ENCODE results near the gene TAS2R60.

DNA sequence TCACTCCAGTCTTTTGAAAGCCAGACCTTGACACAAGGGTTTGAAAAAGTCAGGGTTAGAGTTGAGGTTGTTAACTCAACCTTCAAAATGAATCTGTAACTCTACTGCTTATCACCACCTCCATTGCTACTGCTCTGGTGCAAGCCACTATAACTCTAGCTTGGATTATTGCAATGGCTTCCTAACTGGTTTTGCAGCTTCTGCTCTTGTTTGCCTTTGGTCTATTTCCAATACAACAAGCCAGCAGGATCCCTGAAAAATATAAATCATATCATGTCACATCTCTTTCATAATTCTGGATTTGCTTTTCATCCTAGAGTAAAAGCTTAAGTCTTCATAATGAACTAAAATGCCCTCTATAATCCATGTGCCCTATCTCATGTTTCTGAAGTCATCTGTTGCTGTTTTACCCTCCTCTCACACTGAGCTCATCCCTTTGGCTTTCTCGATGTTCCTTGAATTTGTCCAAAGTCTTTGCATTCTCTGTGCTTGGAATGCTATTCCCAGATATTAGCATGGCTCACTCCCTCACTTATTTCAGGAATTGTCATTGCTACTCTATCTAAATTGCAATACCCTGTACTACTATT is 10.9 kb downstream of the TAS2R60 start:
- TF ChIP-seq, protein P1, sequence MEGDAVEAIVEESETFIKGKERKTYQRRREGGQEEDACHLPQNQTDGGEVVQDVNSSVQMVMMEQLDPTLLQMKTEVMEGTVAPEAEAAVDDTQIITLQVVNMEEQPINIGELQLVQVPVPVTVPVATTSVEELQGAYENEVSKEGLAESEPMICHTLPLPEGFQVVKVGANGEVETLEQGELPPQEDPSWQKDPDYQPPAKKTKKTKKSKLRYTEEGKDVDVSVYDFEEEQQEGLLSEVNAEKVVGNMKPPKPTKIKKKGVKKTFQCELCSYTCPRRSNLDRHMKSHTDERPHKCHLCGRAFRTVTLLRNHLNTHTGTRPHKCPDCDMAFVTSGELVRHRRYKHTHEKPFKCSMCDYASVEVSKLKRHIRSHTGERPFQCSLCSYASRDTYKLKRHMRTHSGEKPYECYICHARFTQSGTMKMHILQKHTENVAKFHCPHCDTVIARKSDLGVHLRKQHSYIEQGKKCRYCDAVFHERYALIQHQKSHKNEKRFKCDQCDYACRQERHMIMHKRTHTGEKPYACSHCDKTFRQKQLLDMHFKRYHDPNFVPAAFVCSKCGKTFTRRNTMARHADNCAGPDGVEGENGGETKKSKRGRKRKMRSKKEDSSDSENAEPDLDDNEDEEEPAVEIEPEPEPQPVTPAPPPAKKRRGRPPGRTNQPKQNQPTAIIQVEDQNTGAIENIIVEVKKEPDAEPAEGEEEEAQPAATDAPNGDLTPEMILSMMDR (optimal IDR thresholded peaks at IDR 0.05 in 1 of 3, IDR thresholded peaks at IDR 0.05 in 1 of 3, conservative IDR thresholded peaks at IDR 0.05 in 1 of 3; ENCODE audit: extremely low read depth in 1 of 3, insufficient read depth in 2 of 3, low read length in 3 of 3) = no peak
- no peak for TF ChIP-seq EZH2 (IDR thresholded peaks at IDR 0.05; ENCODE audit: low read length)

Measured in keratinocyte (primary cell).